Activated naive CD4-positive, alpha-beta T cell treated with anti-CD3 and anti-CD28 coated beads for 36 hours (primary cell): ENCODE data around the gene IL31. TPM values are rescaled to one million over a fixed set of nuclear protein-coding genes. Genes with fewer than 3 reads are reported as not detected.
"Not testable (repeated sequence)": the region's sequence is repeated elsewhere in the genome, so short reads cannot be mapped to it uniquely, and the experiment has no call there.

ENCODE experiments used
- CTCF ChIA-PET: fragments of 350-600 bp; sonication (Branson Sonifier 250); formaldehyde crosslinking; loops from one replicate; lab custom pipeline; 2021; ENCODE audit warnings: antibody characterized with exemption; lab: Charles Lee
- DNase-seq: peaks from one replicate; pipeline ENCODE4 v3.0.0-alpha.2; 2020
- H3K27ac Mint-ChIP-seq: one replicate; pipeline ENCODE4 v1.8.0; 2021; ENCODE audit warnings: mild to moderate bottlenecking, mixed read lengths
- H3K27me3 Mint-ChIP-seq: one replicate; pipeline ENCODE4 v1.8.0; 2021; ENCODE audit warnings: low read depth, mixed read lengths
- H3K36me3 Mint-ChIP-seq: one replicate; pipeline ENCODE4 v1.8.0; 2021; ENCODE audit warnings: low read depth, mixed read lengths
- H3K4me1 Mint-ChIP-seq: one replicate; pipeline ENCODE4 v1.8.0; 2021; ENCODE audit warnings: low read depth, mixed read lengths
- H3K4me3 Mint-ChIP-seq: one replicate; pipeline ENCODE4 v1.8.0; 2021; ENCODE audit warnings: mild to moderate bottlenecking, moderate library complexity, mixed read lengths
- H3K9me3 Mint-ChIP-seq: one replicate; pipeline ENCODE4 v1.8.0; 2021; ENCODE audit warnings: mixed read lengths
- intact Hi-C: fragments of 100-400 bp; cut with micrococcal nuclease; formaldehyde crosslinking; loops from one replicate; pipeline ENCODE4 v1.15.1; 2023
- total RNA-seq, 2 experiments: library from RNA; stranded (reverse); gene quantifications; one replicate each; pipeline ENCODE4 v1.2.3, GENCODE V29; 2021

Gene IL31
- total RNA-seq, 2 experiments from 2014 or later = not detected

DNA sequence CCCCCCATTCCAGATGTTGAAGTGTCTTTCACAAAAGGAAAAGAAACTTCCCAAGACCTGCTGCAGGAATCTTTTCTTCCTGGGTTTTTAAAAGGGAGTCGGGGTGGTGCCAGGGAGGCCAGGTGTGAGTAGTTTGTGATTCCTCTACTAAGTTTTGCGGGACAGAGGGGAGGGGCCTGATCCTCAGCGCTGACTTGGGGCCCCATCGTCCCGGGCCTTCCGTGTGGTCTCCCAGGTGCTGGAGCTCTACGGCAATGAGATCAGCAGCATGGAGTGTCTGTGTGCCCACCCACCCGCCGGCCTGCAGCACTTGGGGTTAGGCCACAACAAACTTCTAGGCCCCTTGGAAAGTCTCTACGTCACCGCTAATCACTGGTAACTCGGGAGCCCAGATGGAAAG lies 13.4 kb upstream of the IL31 start:
- CTCF ChIA-PET = interaction anchor here (1.2 kb wide), 1 partner anchor 13 kb away, joined by 4 read pairs; the partner anchor contains the start of gene IL31
- Mint-ChIP-seq H3K27ac (no peak overlapping the region), H3K4me1 (peaks cover 7% of the 10 kb centered on the region), H3K9me3 (no peaks in the 10 kb centered on the region), H3K36me3 (no peaks in the 10 kb centered on the region), H3K4me3 (no peak overlapping the region), H3K27me3 (peaks cover 7% of the 10 kb centered on the region)
- no peak for DNase-seq
- intact Hi-C loops = no loop called here

DNA sequence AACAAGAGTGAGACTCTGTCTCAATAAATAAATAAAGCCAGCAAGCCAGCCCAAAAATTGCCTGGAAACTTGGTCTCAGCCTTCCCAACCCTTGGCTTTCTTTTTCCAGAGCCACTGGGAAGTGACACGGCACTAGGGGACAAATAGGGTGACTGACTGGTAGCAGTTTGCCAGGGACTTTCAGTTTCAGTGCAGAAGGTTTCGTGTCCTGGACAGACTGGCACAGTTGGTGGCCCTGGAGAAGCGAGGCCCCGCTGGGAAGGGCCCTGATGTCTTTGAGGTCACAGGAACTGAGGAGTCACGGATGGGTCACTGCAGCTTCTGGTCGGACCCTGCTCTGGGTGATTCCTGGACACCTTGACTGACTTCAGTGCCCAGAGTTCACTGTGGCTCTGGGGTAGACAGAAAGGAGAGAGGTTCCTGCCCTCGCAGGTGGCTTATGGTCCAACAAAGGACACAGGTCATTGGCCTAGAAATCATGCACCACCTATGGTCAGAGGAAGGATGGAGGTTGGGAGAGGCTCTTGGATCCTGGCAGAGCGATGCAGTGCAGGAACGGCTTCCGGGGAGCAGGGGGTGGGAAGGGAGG lies 11.6 kb upstream of the IL31 start:
- CTCF ChIA-PET = no interaction called here
- Mint-ChIP-seq H3K9me3 (no peaks in the 10 kb centered on the region), H3K4me3 (no peak overlapping the region), H3K27ac (no peak overlapping the region), H3K36me3 (no peaks in the 10 kb centered on the region), H3K4me1 (peaks cover 7% of the 10 kb centered on the region), H3K27me3 (peaks cover 7% of the 10 kb centered on the region)
- intact Hi-C loops = no loop called here
- DNase-seq = no peak

DNA sequence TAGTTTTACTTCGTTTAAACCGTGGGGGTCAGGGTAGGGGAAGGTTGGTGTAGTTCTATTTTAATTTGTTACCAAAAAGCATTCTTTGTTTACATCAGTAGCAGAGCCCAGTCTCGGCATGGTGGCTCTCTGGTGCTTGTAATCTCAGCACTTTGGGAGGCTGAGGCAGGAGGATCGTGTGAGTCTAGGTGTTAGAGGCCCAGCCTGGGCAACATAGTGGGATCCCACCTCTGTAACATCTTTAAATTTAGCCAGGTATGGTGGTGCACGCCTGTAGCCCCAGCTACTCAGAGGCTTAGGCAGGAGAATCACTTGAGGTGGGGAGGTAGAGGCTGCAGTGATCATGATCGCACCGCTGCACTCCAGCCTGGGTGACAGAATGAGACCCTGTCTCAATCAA lies 11.1 kb upstream of the IL31 start:
- no peaks in the 10 kb centered on the region for H3K9me3 Mint-ChIP-seq
- intact Hi-C loops = no loop called here
- CTCF ChIA-PET = no interaction called here
- H3K27ac Mint-ChIP-seq = no peak overlapping the region
- DNase-seq = no peak
- H3K36me3 Mint-ChIP-seq = no peaks in the 10 kb centered on the region
- H3K27me3 Mint-ChIP-seq = peaks cover 7% of the 10 kb centered on the region
- H3K4me3 Mint-ChIP-seq = no peak overlapping the region
- peaks cover 7% of the 10 kb centered on the region for H3K4me1 Mint-ChIP-seq

DNA sequence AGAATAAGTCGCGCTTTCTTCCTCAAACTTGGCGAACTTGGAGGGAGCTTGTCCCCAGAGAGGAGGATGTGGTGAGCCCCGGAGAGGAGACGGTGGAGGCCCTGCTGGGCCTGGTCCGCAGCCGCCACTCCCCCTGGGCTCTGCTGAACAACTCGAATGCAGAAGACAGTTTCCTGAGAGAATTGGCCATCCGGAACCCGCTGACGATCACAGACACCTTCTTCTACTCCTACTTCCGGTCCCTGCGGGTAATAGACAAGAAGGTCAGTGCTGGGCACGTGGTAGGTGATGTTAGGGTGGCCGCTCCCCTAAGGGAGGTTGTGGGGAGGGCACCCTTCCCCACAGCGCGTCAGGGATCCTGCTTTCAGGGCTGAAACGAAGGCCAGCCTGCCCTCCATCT lies 10.5 kb upstream of the IL31 start:
- no peak overlapping the region for H3K4me3 Mint-ChIP-seq
- CTCF ChIA-PET = interaction anchor here (0.7 kb wide), 1 partner anchor 42 kb away, joined by 3 read pairs; no protein-coding TSS in a partner anchor
- intact Hi-C loops = no loop called here

DNA sequence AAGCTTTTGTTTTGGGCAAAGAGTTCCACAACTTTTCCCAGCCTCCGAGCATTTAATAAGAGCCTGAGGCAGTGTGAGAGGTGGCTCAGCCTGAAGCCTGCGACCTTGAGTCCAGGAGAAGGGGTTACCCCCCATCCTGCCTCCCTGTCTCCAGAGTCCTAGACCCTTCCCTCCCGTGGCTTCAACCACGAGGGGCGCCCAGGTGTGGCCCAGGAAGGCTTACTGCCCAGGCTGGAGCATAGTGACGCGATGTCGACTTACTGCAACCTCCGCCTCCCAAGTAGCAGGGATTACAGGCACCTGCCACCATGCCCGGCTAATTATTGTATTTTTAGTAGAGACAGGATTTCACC lies 9.5 kb upstream of the IL31 start:
- H3K27ac Mint-ChIP-seq = no peak overlapping the region
- CTCF ChIA-PET = interaction anchor here (1.5 kb wide), 1 partner anchor 53 kb away, joined by 4 read pairs; no protein-coding TSS in a partner anchor
- intact Hi-C loops = no loop called here
- H3K9me3 Mint-ChIP-seq = no peaks in the 10 kb centered on the region
- H3K4me3 Mint-ChIP-seq = peak overlapping the region; percentile 75
- H3K27me3 Mint-ChIP-seq = peaks cover 7% of the 10 kb centered on the region
- DNase-seq = no peak
- H3K4me1 Mint-ChIP-seq = peaks cover 7% of the 10 kb centered on the region
- H3K36me3 Mint-ChIP-seq = no peaks in the 10 kb centered on the region

More for the DNA sequence above, 10.5 kb upstream of the IL31 start:
- H3K4me1 Mint-ChIP-seq = peaks cover 7% of the 10 kb centered on the region
- no peaks in the 10 kb centered on the region for H3K9me3 Mint-ChIP-seq
- no peak for DNase-seq
- H3K36me3 Mint-ChIP-seq = no peaks in the 10 kb centered on the region
- peaks cover 7% of the 10 kb centered on the region for H3K27me3 Mint-ChIP-seq
- H3K27ac Mint-ChIP-seq = no peak overlapping the region

DNA sequence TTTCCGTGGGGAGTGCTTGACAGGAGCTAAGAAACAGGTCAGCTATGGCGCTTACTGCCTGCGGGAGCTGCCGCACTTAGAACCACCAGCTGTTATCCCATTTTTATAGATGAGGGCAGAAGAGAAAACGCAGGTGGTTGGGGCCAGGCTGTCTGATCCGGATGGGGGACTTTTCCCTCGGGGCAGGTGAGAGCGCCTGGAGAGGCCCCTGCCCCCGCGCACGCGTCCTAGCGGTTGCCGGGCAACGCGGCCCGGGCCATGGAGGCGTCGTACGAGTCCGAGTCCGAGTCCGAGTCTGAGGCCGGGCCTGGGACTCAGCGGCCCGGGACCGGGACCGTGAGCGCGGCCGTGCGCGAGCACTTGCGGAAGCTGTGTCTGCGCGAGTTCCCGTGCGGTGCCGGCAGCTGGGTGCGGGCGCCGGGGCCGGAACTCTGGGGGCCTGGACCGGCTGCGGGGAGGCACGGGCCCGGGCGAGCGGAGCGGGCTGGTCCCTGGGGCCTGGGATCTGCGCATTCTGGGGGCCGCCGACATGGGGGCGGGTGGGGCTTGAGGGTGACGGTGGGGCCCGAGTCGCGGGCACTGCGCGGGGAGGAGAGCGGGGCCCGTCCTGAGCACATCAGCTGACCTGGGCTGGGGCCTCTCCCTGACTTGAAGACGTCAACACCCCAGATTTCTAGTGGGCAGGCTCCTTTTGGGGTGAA lies 9.0 kb upstream of the IL31 start, which contains the start of gene LRRC43:
LRRC43 (plus strand) TSS at position 237 of the 701 bp plus-strand sequence; CDS start at position 259, 22 bp downstream.
- H3K9me3 Mint-ChIP-seq = no peaks in the 10 kb centered on the region
- H3K4me3 Mint-ChIP-seq = peak within 1 kb of the TSS; percentile 75
- intact Hi-C loops = no loop called here
- peaks cover 7% of the 10 kb centered on the region for H3K27me3 Mint-ChIP-seq
- no peaks in the 10 kb centered on the region for H3K36me3 Mint-ChIP-seq
- no peak within 1 kb of the TSS for H3K27ac Mint-ChIP-seq
- CTCF ChIA-PET = interaction anchor here (0.6 to 1.5 kb wide), 2 partner anchors 53 to 748 kb away, joined by 3 to 4 read pairs; no protein-coding TSS in a partner anchor
- H3K4me1 Mint-ChIP-seq = peaks cover 7% of the 10 kb centered on the region
- DNase-seq = peak; percentile 44

DNA sequence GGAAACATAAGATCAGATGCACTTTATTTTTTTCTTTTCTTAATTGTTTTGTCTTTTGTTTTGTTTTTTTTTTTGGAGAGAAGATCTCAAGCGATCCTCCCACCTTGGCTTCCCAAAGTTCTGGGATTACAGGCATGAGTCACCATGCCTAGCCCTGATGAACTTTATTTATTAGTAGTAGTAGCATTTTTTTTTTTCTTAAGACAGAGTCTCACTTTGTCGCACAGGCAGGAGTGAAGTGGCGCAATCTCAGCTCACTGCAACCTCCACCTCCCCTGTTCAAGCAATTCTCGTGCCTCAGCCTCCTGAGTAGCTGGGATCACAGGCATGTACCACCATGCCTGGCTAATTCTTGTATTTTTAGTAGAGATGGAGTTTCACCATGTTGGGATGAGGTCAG lies 2.5 kb upstream of the IL31 start:
- H3K4me1 Mint-ChIP-seq, DNase-seq, H3K9me3 Mint-ChIP-seq, H3K27ac Mint-ChIP-seq, CTCF ChIA-PET, intact Hi-C loops, H3K4me3 Mint-ChIP-seq, H3K27me3 Mint-ChIP-seq, H3K36me3 Mint-ChIP-seq: not testable (repeated sequence)

DNA sequence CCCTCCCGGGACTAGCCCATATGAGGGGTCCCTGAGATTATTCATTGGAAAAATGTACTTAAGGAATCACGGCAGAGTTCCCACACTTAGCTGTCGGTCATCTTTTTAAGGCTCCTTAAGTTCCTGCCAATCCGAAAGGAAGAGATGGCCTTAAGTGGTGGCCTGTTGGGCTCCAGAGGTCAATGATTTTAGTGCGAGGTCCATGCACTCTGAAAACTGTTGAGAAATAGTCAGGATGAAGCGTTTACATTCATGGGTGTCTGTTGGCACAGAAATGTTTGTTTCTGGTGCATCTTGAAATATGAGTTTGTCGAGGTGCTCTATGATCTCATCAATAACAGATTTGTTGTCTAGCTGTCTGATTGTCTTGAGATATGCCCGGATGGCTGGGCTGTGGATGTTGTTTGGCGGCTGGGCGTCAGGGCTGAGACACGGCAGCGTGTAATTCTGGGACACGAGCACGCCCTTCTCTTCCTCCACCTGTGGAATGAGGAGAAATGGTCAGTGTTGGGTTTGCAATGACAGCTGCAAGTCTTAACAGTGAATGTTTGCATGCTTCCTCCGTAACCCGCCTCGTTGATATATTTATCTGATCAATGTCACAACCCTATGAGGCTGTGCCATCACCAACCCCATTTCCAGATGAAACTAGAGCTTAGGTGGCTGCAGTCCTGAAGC lies 1.6 kb downstream of the IL31 start:
- no peaks in the 10 kb centered on the region for H3K27me3 Mint-ChIP-seq
- H3K4me3 Mint-ChIP-seq = no peak overlapping the region
- no peaks in the 10 kb centered on the region for H3K36me3 Mint-ChIP-seq
- H3K9me3 Mint-ChIP-seq = no peaks in the 10 kb centered on the region
- H3K27ac Mint-ChIP-seq = no peak overlapping the region
- CTCF ChIA-PET = interaction anchor here (1.2 kb wide), 1 partner anchor 18 kb away, joined by 3 read pairs; no protein-coding TSS in a partner anchor
- no peak for DNase-seq
- intact Hi-C loops = no loop called here
- H3K4me1 Mint-ChIP-seq = no peaks in the 10 kb centered on the region

DNA sequence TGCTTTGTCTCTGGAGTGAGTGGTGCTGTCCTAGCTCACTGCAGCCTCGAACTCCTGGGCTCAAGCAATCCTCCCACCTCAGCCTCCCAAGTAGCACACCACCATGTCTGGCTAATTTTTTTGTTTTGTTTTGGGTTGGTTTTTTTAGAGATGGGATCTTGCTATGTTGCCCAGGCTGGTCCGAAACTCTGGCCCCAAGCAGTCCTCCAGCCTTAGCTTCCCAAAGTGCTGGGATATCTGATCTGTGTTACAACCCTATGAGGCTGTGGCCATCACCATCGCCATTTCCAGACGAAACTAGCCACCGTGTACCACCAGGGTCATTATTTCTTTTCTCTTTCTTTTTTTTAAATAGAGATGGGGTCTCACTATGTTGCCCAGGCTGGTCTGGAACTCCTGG lies 2.6 kb downstream of the IL31 start:
- no peaks in the 10 kb centered on the region for H3K9me3 Mint-ChIP-seq
- H3K4me1 Mint-ChIP-seq = no peaks in the 10 kb centered on the region
- no peaks in the 10 kb centered on the region for H3K36me3 Mint-ChIP-seq
- CTCF ChIA-PET = interaction anchor here (1.2 kb wide), 1 partner anchor 19 kb away, joined by 3 read pairs; no protein-coding TSS in a partner anchor
- DNase-seq = no peak
- intact Hi-C loops = no loop called here
- H3K27me3 Mint-ChIP-seq = no peaks in the 10 kb centered on the region
- H3K27ac Mint-ChIP-seq = no peak overlapping the region
- no peak overlapping the region for H3K4me3 Mint-ChIP-seq

DNA sequence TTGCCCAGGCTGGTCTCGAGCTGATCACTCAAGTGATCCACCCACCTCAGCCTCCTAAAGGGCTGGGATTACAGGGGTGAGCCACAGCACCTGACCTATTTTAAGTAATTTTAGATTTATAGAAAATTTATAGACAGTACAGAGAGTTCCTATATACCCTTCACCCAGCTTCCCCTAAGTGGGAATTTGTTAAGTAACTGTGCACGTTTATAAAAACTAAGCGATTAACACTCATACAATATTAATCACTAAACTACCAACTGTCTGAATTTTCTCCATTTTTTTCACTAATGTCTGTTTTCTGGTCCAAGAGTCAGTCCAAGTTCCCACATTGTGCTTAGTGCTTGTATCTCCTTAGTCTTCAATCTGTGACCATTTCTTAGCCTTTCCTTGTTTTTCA lies 5.5 kb downstream of the IL31 start:
- H3K4me3 Mint-ChIP-seq = no peak overlapping the region
- no peaks in the 10 kb centered on the region for H3K27me3 Mint-ChIP-seq
- no peak overlapping the region for H3K27ac Mint-ChIP-seq
- intact Hi-C loops = no loop called here
- no peaks in the 10 kb centered on the region for H3K9me3 Mint-ChIP-seq
- DNase-seq = no peak
- H3K4me1 Mint-ChIP-seq = no peaks in the 10 kb centered on the region
- no peaks in the 10 kb centered on the region for H3K36me3 Mint-ChIP-seq
- CTCF ChIA-PET = interaction anchor here (0.6 kb wide), 1 partner anchor 36 kb away, joined by 4 read pairs; no protein-coding TSS in a partner anchor

DNA sequence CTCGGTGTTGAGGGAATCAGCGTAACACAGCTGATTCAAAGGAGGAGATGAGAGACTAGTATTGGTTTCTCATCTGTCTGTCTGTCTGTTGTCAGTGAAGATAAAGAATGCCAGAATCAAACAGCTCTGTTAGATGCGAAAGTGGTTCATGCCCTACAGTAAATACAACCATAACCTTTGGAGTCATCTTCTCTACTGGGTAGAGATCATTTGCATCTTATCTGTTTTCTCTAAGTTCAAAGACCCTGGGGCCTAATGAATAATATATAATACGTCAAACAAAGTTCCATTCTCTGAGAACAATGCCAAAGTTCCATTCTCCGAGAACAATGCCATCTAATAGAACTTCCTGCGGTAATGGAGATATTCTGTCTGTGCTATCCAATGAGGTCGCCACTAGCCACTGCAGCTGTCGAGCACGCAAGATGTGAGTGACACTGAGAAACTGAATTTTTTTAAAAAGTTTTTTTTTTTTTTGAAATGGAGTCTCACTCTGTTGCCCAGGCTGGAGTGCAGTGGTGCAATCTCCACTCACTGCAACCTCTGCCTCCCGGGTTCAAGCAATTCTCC lies 6.6 kb downstream of the IL31 start:
- intact Hi-C loops = no loop called here
- no peak overlapping the region for H3K4me3 Mint-ChIP-seq
- CTCF ChIA-PET = interaction anchor here (0.7 to 0.8 kb wide), 2 partner anchors 113 to 526 kb away, joined by 4 read pairs; no protein-coding TSS in a partner anchor
- DNase-seq = no peak
- no peaks in the 10 kb centered on the region for H3K4me1 Mint-ChIP-seq
- no peaks in the 10 kb centered on the region for H3K27me3 Mint-ChIP-seq
- no peaks in the 10 kb centered on the region for H3K9me3 Mint-ChIP-seq
- no peak overlapping the region for H3K27ac Mint-ChIP-seq
- H3K36me3 Mint-ChIP-seq = no peaks in the 10 kb centered on the region
